ENCODE results near the gene GNRH2.

DNA sequence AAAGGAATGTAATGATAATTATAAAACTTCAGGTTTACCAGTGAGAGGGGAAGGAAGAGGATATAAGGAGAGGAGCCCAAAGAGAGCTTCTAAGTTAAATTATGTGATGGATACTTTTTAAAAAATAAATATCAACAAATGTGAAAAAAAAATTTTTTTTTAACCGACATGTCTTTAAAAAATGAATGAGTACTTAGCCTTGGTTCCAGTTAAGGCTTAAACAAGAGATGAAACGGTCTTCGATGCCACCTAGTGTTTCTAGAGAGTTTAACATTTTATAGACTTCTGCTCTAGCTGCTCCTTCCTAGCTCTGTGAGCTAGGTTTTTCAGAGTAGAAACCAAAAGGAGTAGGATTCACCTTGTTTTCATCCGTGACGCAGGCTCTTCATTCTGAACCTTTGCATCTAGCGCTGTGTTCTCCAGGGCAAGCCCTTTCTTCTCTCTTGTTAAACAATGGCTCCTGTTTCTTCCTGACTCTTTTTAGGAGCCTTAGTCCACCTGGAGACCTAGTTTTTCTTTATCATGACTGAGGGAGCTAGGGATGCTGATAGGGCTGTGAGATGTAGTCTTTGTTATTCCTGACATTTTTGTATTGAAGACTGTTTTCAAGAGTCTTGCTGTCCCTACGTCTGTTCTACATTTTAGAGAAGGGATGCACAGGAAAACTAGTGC is 42.4 kb upstream of the GNRH2 start:
- no peak for TF ChIP-seq POLR2A (IDR thresholded peaks at IDR 0.05)
- TF ChIP-seq, protein P1, sequence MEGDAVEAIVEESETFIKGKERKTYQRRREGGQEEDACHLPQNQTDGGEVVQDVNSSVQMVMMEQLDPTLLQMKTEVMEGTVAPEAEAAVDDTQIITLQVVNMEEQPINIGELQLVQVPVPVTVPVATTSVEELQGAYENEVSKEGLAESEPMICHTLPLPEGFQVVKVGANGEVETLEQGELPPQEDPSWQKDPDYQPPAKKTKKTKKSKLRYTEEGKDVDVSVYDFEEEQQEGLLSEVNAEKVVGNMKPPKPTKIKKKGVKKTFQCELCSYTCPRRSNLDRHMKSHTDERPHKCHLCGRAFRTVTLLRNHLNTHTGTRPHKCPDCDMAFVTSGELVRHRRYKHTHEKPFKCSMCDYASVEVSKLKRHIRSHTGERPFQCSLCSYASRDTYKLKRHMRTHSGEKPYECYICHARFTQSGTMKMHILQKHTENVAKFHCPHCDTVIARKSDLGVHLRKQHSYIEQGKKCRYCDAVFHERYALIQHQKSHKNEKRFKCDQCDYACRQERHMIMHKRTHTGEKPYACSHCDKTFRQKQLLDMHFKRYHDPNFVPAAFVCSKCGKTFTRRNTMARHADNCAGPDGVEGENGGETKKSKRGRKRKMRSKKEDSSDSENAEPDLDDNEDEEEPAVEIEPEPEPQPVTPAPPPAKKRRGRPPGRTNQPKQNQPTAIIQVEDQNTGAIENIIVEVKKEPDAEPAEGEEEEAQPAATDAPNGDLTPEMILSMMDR (IDR thresholded peaks at IDR 0.05): no peak

All from lower leg skin (tissue), 3 donors.